Measurements from ENCODE around the gene DPPA4.

DNA sequence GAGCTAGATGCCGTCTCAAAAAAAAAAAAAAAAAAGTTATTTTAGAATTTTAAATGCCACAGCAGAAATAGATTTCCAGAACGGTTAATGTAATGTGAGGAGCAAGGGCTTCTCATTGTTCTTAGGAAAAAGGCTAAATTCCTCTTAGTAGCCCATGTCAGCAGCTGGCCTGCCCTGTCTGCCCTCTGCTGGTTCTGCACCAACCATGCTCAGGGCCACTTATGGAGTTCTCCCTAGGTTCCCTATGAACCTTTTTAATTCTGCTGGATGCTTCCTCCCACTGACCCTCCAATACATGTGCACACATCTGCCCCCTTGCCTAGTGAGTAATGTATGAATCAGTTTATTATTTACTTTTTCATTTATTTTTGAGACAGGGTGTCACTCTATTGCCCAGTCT lies 32.2 kb upstream of the DPPA4 start:
- TF ChIP-seq, protein P1, sequence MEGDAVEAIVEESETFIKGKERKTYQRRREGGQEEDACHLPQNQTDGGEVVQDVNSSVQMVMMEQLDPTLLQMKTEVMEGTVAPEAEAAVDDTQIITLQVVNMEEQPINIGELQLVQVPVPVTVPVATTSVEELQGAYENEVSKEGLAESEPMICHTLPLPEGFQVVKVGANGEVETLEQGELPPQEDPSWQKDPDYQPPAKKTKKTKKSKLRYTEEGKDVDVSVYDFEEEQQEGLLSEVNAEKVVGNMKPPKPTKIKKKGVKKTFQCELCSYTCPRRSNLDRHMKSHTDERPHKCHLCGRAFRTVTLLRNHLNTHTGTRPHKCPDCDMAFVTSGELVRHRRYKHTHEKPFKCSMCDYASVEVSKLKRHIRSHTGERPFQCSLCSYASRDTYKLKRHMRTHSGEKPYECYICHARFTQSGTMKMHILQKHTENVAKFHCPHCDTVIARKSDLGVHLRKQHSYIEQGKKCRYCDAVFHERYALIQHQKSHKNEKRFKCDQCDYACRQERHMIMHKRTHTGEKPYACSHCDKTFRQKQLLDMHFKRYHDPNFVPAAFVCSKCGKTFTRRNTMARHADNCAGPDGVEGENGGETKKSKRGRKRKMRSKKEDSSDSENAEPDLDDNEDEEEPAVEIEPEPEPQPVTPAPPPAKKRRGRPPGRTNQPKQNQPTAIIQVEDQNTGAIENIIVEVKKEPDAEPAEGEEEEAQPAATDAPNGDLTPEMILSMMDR (IDR thresholded peaks at IDR 0.05), result peak; percentile 46
- no peak for TF ChIP-seq EZH2 (IDR thresholded peaks at IDR 0.05)
